SU-DHL-6 (cell line): ENCODE measurements around the gene POU1F1.

Experiments
- H2AFZ ChIP-seq: fragments of 200-600 bp; sonication (generic); 2 replicates; pipeline ENCODE4 v1.6.1; 2014; ENCODE audit warnings: low read depth, mild to moderate bottlenecking, moderate library complexity, mixed read lengths, antibody characterized with exemption, low read length; ENCODE audit not compliant: severe bottlenecking
- H3F3A ChIP-seq: fragments of 200-600 bp; shearing (Covaris generic); 2 replicates; pipeline ENCODE4 v1.6.0; 2016; ENCODE audit warnings: antibody characterized with exemption, mild to moderate bottlenecking; ENCODE audit not compliant: insufficient read depth
- H3K27ac ChIP-seq: fragments of 200-600 bp; sonication (generic); 2 replicates; pipeline ENCODE4 v1.5.1; 2016; ENCODE audit warnings: low read depth, mild to moderate bottlenecking, low read length, moderate library complexity, mixed read lengths
- H3K27me3 ChIP-seq: fragments of 200-600 bp; sonication (generic), shearing (Covaris generic); 2 replicates; pipeline ENCODE4 v1.6.0; 2014; ENCODE audit warnings: mild to moderate bottlenecking, low read length
- H3K36me3 ChIP-seq: fragments of 200-600 bp; sonication (generic); 2 replicates; pipeline ENCODE4 v1.6.1; 2014; ENCODE audit warnings: mild to moderate bottlenecking, low read length, mixed read lengths
- H3K4me2 ChIP-seq: fragments of 300-600, 200-600 bp; shearing (Covaris generic), sonication (generic); 2 replicates; pipeline ENCODE4 v1.6.0; 2014; ENCODE audit warnings: low read length, low read depth, mild to moderate bottlenecking; ENCODE audit not compliant: poor library complexity, severe bottlenecking
- H3K4me3 ChIP-seq: fragments of 200-600 bp; sonication (generic); 2 replicates; pipeline ENCODE4 v1.5.1; 2014; ENCODE audit warnings: antibody characterized with exemption, low read length, mild to moderate bottlenecking, mixed read lengths; ENCODE audit not compliant: insufficient read depth, poor library complexity, severe bottlenecking
- H3K79me2 ChIP-seq: fragments of 200-600 bp; sonication (generic); 2 replicates; pipeline ENCODE4 v1.6.1; 2014; ENCODE audit warnings: mild to moderate bottlenecking, low read length, moderate library complexity; ENCODE audit not compliant: insufficient read depth
- H3K9ac ChIP-seq: fragments of 200-600 bp; sonication (generic); 2 replicates; pipeline ENCODE4 v1.7.0; 2014; ENCODE audit warnings: mild to moderate bottlenecking, low read length
- H3K9me2 ChIP-seq: fragments of 200-600 bp; sonication (generic); replicated peaks from 2 replicates; pipeline ENCODE4 v1.6.1; 2014; ENCODE audit warnings: low read length; ENCODE audit not compliant: insufficient read depth
- H3K9me3 ChIP-seq: fragments of 200-600 bp; sonication (generic); 2 replicates; pipeline ENCODE4 v1.6.1; 2014; ENCODE audit warnings: low read length, mixed read lengths; ENCODE audit not compliant: insufficient read depth
- H4K20me1 ChIP-seq: fragments of 200-600 bp; sonication (generic); 2 replicates; pipeline ENCODE4 v1.6.1; 2014; ENCODE audit warnings: low read depth, mild to moderate bottlenecking, antibody characterized with exemption, low read length, moderate library complexity, mixed read lengths
- CTCF ChIP-seq: fragments of 200-600 bp; sonication (generic); IDR thresholded peaks from one replicate; pipeline ENCODE4 v1.5.1; 2017; ENCODE audit warnings: antibody characterized with exemption, mild to moderate bottlenecking, low read length, moderate library complexity; ENCODE audit not compliant: insufficient read depth, poor library complexity, severe bottlenecking
- EZH2phosphoT487 ChIP-seq: fragments of 200-600 bp; sonication (generic), shearing (Covaris generic); conservative IDR thresholded peaks from 2 replicates; pipeline ENCODE4 v1.6.1; 2018; ENCODE audit warnings: mild to moderate bottlenecking, antibody characterized with exemption, low read length, moderate library complexity, mixed read lengths

POU1F1 gene

DNA sequence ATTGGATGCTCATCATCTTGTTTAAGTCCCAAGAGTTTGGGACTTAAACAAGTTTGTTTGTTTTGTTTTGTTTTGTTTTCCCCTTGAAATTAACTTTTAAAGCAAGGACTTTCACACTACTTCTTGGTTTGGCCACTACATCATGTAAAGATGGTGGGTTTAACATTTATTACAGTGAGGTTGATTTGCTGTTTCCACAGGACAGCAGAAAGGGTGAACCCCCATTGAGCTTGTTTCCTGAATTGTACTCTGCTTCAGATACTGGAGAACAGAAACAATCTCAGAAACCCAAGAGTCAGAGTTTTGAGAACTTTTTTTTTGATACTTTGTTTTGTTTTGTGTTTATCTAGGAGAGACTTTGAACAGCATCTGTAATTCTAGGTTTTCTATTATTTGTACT lies 6.7 kb downstream of the POU1F1 start:
- Histone ChIP-seq H3K27me3 (no peaks in the 10 kb centered on the region), H3K27ac (no peak overlapping the region), H2AFZ (no peak overlapping the region), H3K9me2 (no peaks in the 10 kb centered on the region), H3K4me2 (no peak overlapping the region), H3K36me3 (no peaks in the 10 kb centered on the region), H3K9me3 (no peaks in the 10 kb centered on the region), H3K9ac (no peak overlapping the region), H3K4me3 (no peak overlapping the region), H3F3A (no peaks in the 10 kb centered on the region), H3K79me2 (no peaks in the 10 kb centered on the region), H4K20me1 (no peaks in the 10 kb centered on the region)
- no peak for TF ChIP-seq CTCF
- no peak for TF ChIP-seq EZH2phosphoT487

DNA sequence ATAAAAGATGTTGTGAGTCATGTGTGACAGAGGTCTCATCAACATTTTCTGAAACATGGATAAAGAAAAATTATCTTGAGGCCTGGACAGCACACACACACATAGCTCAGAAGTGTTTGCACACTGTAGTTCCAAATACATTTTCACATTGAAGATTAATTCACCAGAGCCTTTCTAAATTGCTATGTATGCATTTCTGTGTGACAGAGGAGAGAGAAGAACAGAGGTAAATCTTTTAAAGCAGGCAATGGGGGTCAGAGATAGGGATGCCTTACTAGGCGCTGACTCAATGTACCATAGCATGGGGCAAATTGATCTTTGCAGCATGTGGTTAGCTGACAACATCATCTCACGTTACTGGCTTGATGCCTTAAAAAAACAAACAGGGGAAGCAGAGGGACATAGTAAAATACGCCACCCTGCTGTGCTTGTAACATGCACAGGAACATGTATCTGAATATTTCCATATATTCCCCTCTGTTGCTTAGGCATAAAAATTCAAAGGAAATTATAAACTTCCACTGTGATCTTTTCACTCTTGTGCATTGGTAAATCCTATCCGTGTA lies 7.7 kb downstream of the POU1F1 start:
- Histone ChIP-seq H3K9me3 (no peaks in the 10 kb centered on the region), H3K4me2 (no peak overlapping the region)
- no peak for TF ChIP-seq CTCF
- no peak for TF ChIP-seq EZH2phosphoT487

DNA sequence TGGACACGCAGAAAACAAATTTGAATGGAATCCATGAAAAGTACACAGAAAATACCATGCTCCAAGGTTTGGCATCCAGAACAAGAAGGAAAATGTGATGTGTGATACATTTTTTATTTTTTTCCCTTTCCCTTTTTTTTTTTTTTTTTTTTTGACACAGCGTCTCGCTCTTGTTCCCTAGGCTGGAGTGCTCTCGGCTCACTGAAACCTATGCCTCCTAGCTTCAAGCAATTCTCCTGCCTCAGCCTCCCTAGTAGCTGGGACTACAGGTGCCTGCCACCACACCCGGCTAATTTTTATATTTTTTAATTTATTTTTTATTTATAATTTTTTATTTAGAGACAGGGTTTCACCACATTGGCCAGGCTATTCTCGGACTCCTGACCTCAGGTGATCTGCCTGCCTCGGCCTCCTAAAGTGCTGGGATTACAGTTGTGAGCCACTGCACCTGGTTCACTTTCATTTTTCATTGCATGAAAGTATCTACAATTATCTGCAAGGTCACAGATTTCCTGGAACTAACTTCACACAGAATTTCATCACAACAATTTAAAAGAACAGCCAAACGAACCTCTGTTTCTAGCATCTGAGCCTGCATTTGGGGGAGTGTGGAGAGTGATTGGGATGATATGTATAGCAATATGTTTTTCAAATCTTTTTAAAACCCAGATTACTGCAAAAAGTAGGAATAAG lies 8.3 kb downstream of the POU1F1 start:
- Histone ChIP-seq H3K27me3 (no peaks in the 10 kb centered on the region), H2AFZ (no peak overlapping the region), H4K20me1 (no peaks in the 10 kb centered on the region), H3F3A (no peaks in the 10 kb centered on the region), H3K9me2 (no peaks in the 10 kb centered on the region), H3K4me3 (no peak overlapping the region), H3K36me3 (no peaks in the 10 kb centered on the region), H3K79me2 (no peaks in the 10 kb centered on the region), H3K9me3 (no peaks in the 10 kb centered on the region), H3K4me2 (no peak overlapping the region), H3K27ac (no peak overlapping the region), H3K9ac (no peak overlapping the region)
- TF ChIP-seq EZH2phosphoT487 (no peak), CTCF (no peak)

More for the DNA sequence above, 7.7 kb downstream of the POU1F1 start:
- Histone ChIP-seq H3K79me2 (no peaks in the 10 kb centered on the region), H3K36me3 (no peaks in the 10 kb centered on the region), H4K20me1 (no peaks in the 10 kb centered on the region), H3F3A (no peaks in the 10 kb centered on the region), H3K4me3 (no peak overlapping the region), H3K27ac (no peak overlapping the region), H3K9me2 (no peaks in the 10 kb centered on the region), H2AFZ (no peak overlapping the region), H3K27me3 (no peaks in the 10 kb centered on the region), H3K9ac (no peak overlapping the region)
